HG02973 (cell line): ENCODE results near the gene CLSTN2.

ENCODE experiments used
- ATAC-seq: cut with Tn5 transposase; IDR thresholded peaks from one replicate; pipeline ENCODE4 v1.9.1; 2021; ENCODE audit warnings: moderate library complexity; ENCODE audit not compliant: unreplicated experiment

CLSTN2 gene

GRCh38 chr3:140572334-140572733, 637.3 kb downstream of the CLSTN2 start:
- ATAC-seq = no peak

DNA sequence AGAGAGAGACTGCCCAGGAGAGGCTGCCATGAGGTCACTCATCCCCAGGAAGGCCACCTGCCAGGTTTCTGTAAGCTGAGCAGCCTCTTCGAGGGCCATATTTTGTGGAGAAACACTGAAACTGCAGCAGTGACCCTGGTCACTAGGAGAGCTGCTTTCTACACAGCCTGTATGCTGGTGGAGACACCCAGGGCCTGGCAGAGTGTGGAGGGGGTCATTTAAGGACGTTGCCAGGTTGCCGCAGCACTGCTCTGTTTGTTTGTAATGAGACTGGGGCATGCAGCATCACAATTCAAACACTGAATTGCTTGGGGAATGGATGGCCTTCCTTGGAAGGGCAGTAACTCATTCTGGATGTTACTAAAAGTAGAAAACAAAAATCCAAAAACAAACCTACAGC, 638.0 kb downstream of the CLSTN2 start:
- no peak for ATAC-seq

- no peak for ATAC-seq
Observed at GRCh38 chr3:140574375-140574774, 639.4 kb downstream of the CLSTN2 start.

DNA sequence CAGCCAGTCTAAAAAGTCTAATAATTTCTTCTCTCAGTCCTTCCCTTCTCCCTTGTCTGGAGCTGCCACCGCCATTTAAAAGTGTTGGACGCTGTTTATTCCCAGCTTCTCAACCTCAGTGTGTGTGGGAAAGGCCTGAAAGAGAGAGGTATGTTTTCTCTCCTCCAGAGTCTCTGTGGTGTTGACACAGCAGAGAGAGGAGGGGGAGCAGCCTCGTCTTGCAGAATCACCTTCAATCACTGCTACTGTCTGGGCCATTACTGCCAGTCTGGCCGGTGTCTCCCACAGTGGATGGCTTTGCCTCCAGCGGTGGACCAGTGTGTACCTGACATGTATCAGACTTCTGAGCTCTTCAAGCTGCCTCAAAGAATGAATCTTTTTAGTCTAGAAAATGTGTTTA, 641.5 kb downstream of the CLSTN2 start:
- ATAC-seq = no peak

- no peak for ATAC-seq
Observed at GRCh38 chr3:140577911-140578310, 642.9 kb downstream of the CLSTN2 start.

DNA sequence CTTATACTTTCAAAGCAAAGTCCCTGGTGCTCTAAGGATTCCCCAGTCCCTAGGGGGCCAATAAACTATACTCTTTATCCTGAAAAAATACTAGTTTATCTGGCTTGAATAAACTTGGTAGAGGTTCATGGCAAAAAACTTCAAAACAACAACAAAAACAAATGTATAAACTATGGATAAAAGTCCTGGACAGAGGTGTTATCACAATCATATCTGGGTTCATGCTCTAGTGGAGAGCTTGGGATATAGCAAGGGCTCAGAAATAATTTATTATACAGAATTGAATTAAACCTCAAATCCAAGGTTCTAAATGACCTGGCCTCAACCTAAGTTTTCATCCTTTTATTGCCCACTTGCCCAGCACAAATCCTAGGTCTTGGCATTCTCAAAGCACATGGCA, 644.3 kb downstream of the CLSTN2 start:
- ATAC-seq = no peak

DNA sequence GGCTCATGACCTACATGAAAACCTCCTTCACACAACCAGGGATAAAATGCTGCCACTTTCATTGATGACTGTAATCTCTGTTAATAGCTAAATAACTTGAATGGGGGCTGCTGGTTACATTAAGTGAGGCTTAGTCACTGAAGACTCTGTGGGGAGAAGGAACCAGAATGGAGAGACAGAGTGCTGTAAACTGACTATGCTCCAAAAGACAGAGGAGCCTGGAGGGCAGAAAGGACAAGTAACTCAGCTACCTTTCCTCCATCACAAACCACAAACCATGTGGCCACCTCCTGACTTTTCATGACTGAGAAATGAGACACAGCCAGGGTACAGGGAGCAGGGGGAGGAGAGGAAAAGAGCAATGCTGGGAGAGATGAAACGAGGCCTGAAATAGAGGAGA, 645.8 kb downstream of the CLSTN2 start:
- ATAC-seq = no peak

GRCh38 chr3:140584549-140584948, 649.6 kb downstream of the CLSTN2 start:
- ATAC-seq = no peak

DNA sequence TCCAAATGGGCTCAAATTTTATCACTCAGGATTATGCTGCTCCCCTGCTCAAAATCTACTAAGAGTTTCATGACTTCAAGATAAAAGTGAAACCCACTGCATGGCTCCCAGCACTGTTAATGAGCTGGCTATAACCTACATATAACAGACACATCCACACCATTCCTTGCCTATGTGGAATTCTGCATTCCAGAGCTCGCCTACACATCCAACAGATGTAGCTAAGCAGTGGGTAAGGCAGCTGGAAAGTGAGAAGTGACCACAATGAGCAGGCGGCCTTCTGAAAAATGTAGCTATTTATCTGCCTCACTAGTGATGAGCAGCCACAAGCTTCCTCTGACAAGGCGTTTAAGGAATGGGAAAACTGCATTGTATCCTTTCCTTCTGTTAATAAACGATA, 650.8 kb downstream of the CLSTN2 start:
- no peak for ATAC-seq

DNA sequence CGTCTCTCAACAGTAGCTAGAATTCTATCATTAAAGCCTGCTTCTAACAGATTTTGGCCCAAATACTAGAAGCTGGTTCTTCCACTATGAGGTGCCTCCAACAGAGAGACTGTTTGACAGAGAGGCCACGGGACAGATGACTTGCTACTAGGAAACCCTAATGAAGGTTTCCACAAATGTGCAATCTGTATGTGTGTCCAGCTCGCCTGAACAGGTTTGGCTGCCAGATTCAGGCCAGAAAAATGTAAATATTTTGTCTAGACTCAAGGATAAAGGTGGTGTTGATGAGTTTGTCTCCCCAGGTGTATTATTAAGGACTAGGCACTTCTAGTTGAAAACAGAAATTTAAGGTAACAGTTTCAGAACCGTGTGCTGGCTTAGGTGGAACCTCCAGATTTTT, 651.3 kb downstream of the CLSTN2 start:
- no peak for ATAC-seq

- ATAC-seq = no peak
Observed at GRCh38 chr3:140588558-140588957, 653.6 kb downstream of the CLSTN2 start.

GRCh38 chr3:140593766-140594165, 658.8 kb downstream of the CLSTN2 start:
- no peak for ATAC-seq

DNA sequence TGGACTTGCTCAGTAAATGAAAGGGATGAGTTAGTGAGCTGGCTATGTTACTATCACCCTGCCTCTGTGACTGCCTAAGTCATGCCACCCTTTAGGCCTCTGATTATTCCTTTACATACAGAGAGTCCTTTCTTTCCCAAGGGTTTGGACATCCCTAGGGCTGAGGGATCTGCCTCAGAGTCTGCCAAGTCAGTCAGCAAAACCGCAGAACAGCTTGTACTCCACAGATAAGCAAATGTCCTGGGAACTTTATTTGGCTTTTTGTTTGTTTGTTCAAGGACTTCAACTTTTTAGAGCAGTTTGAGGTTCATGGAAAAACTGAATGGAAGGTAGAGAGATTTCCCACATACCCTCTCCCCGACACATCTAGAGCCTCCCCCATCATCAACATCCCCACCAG, 660.3 kb downstream of the CLSTN2 start:
- no peak for ATAC-seq

DNA sequence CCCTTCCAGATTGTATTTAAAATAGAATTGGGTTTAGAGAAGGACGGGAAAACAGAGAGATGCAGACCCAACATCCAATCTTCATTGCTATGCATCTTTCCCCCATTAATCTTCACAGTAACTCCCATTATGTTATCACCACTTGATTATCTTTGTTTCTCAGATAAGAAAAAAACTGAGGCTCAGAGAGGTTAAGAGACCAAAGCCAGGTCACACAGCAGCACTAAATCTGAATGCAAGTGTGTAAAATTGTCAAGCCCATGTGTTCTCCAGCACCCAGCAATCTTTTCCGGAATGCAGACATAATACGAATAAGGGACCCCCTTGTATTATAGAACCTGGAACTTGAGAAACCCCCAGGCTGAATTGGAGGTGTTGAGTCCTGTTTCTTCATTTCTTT, 662.4 kb downstream of the CLSTN2 start:
- ATAC-seq = no peak

DNA sequence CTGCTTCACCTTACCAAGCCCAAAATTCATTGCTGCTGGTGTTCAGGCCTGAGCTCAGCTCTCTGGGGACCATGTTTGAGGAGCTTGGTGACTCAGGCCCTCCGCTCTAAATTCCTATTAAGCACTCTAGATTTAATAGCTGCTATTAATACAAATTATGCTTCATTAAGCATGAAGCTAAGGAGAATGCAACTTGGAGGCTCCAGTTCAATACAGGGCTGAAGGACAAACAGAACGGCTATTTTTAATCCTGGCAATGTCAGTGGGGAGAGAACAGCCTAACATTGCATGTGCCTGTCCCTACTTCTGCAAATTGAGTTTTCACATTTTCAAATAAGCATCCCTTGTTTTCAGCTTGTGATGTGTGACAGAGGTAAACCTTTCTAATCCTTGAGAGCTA, 662.8 kb downstream of the CLSTN2 start:
- ATAC-seq = no peak

DNA sequence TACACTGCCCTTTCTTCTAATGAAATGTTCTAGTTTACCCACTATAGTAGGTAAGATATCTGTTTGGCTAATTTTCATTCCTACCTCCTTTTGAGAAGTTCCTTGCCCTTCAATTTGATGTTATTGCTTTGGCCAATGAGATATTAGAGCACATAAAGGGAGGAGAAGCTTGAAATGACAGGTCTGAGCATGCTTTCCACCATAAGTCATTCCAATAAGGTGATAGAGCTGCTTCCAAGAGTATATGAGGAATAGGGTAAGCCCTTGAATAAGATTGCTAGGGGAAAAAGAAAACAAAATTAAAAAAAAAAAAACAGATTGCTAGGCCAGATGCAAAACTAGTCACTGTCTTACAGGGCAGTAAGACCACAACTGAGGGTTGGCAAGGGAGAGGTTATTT, 664.0 kb downstream of the CLSTN2 start:
- ATAC-seq = no peak

DNA sequence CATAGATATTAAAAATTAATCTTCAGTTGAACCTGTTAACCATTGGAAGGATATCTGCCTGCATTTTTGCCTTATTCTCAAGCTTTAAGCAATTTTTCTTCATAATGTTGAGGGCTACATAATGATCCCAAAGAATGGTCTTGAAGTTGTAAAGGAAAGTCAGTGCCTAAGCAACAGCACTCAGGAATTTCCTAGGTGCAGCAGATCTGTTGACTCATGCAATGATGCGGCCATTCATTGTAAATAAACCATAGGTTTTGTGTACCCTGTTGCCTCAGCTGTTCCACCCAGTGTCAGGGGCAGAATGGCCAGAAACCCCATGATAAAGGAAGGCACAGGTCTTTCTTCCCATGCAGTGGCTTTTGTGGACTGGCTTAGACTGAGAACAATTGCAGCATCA, 664.5 kb downstream of the CLSTN2 start:
- no peak for ATAC-seq

GRCh38 chr3:140601881-140602280, 666.9 kb downstream of the CLSTN2 start:
- ATAC-seq = no peak

DNA sequence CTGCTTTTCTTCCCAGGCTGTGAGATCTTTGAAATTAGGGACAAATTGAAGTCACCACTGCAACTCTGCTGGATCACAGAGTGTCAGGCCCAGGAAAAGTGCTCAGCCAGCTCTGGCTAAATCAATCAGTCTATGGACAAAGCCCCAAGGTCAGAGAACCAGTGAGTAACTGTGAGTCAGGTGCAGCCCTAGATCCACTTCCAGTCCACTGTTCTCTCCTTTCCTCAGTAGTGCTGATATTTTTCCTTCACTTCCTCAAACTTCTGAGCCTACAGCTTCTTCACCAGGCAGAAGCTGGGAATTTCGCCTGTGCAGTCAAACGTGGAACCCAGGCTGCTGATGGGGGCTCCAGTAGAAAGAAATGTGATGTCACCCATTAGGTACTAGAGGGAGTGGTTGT, 667.8 kb downstream of the CLSTN2 start:
- ATAC-seq = no peak

DNA sequence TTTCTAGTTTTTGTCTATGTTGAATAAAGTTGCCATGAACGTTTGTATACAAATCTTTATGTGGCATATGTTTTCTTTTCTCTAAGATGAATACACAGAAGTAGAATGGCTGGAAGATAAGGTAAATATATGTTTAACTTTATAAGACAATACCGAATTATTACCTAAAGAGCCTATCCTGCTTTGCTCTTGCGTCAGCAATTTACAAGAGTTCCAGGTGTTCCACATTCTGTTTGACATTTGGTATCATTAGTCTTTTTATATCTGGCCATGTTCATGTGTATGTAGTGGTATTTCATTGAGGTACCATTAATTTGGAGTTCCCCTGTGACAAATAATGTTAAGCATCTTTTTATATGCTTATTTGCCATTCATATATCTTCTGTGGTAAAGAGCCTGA, 668.8 kb downstream of the CLSTN2 start:
- ATAC-seq = no peak

DNA sequence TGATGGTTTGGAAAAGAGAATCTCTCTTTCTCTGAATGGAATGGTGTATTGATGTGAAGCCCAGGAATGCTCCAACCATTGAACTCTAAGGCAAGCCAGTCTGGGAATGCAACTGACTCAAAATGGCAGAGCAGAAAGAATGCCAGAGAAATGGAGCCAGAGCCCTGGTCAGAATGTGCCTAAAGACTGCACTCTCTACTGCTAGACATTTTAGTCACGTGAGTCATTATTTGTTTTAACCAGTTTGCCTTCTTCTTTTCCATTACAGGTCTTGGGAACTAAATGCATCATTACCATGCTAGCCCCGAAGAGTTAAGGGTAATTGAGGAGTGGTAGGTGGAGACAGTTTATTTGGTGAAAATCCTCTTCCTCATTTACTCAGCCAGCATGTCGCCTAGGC, 675.6 kb downstream of the CLSTN2 start:
- no peak for ATAC-seq

DNA sequence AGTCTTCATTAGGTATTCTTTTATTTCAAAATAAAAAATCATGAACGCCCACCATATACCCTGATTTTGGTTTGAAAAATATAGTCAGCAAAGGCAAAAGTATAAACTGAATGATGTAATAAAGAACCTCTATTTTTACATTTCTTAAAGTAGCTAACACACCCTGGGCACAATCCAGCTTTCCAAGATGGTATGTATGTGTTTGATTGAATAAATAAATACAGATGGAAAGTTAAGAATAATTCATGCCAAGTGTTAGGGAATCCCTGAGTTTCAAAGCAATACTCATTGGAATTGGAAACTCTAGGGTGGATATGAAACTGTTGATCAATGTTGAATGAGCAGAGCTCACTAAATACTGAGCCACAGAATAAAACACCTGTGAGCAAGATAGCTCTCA, 679.0 kb downstream of the CLSTN2 start:
- no peak for ATAC-seq

DNA sequence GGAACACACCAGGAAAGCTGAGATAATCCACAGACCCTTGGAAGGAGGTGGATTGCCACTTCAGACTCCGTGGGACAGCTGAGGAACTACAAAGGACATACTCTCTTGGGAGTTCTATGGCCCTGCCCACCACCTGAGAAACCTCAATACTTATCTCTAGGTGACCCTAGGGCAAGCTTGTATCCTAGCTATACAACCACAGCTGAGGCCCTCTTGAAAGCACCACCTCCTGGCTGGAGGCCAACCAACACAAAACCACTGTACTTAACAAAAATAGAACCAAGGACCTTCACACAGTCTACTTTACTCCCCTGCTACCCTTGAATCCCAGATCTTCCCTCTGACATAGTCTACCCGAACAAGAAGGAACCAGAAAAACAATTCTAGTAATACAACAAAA, 682.1 kb downstream of the CLSTN2 start:
- no peak for ATAC-seq

DNA sequence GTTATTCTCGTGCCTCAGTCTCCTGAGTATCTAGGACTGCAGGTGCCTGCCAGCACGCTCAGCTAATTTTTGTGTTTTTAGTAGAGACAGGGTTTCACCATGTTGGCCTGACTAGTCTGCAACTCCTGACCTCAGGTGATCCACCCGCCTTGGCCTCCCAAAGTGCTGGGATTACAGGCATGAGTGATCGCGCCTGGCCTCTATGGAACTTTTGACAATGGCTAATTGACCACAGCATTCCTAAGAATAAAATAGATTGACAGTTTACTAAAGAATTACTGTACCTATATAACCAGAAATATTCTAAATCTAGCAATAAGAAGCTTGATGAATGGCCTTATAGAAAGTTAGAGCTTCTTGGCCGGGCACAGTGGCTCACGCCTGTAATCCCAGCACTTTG, 691.9 kb downstream of the CLSTN2 start:
- no peak for ATAC-seq
